Activated CD4-positive, CD25-positive, alpha-beta regulatory T cell treated with anti-CD3 and anti-CD28 coated beads, Interleukin-2, amount 50 U/mL, for 24 hours (primary cell): ENCODE results near the gene TBX3.

Experiments
- ATAC-seq, 2 donors: fragments of 150-1000 bp; cut with Tn5 transposase; one replicate each; pipeline ENCODE4 v1.10.0; 2021; ENCODE audit warnings: mild to moderate bottlenecking in 1 of 2, moderate library complexity in 1 of 2

TBX3 gene

GRCh38 chr12:114668151-114668885 lies 15.7 kb downstream of the TBX3 start:
- no peak for ATAC-seq

GRCh38 chr12:114667669-114668150 lies 16.3 kb downstream of the TBX3 start:
- ATAC-seq, result no peak

- ATAC-seq, result no peak
These were observed 17.0 kb downstream of the TBX3 start for GRCh38 chr12:114666746-114667668.

GRCh38 chr12:114665411-114666260 lies 18.3 kb downstream of the TBX3 start:
- ATAC-seq, result no peak

GRCh38 chr12:114664651-114665320 lies 19.2 kb downstream of the TBX3 start:
- ATAC-seq, result no peak

- ATAC-seq, result no peak
These were observed 21.3 kb downstream of the TBX3 start for GRCh38 chr12:114662512-114663177.

GRCh38 chr12:114661245-114661644 lies 22.7 kb downstream of the TBX3 start:
- ATAC-seq, result no peak

- ATAC-seq, result no peak
These were observed 24.9 kb downstream of the TBX3 start for GRCh38 chr12:114659084-114659483.

- ATAC-seq, result no peak
These were observed 26.0 kb downstream of the TBX3 start for GRCh38 chr12:114658002-114658441.

GRCh38 chr12:114657597-114657920 lies 26.4 kb downstream of the TBX3 start:
- ATAC-seq, result no peak

- no peak for ATAC-seq
These were observed 26.9 kb downstream of the TBX3 start for GRCh38 chr12:114656906-114657596.

GRCh38 chr12:114655934-114656749 lies 27.8 kb downstream of the TBX3 start:
- ATAC-seq, result no peak

- ATAC-seq, result no peak
These were observed 34.4 kb downstream of the TBX3 start for GRCh38 chr12:114649585-114649984.

GRCh38 chr12:114648711-114649110 lies 35.3 kb downstream of the TBX3 start:
- no peak for ATAC-seq

GRCh38 chr12:114638790-114639435 lies 45.1 kb downstream of the TBX3 start:
- ATAC-seq, result no peak

- ATAC-seq, result no peak
These were observed 47.1 kb downstream of the TBX3 start for GRCh38 chr12:114636723-114637480.

- ATAC-seq, result no peak
These were observed 52.7 kb downstream of the TBX3 start for GRCh38 chr12:114631242-114631641.

- no peak for ATAC-seq
These were observed 55.8 kb downstream of the TBX3 start for GRCh38 chr12:114628199-114628598.

- no peak for ATAC-seq
These were observed 56.6 kb downstream of the TBX3 start for GRCh38 chr12:114627393-114627792.
